Colonic mucosa (tissue), 4 donors: ENCODE results near the gene PABPN1. TPM values are rescaled to one million over a fixed set of nuclear protein-coding genes. Genes with fewer than 3 reads are reported as not detected.
A peak's percentile ranks its signal among the peaks of the same experiment; 100 is the strongest.
"Not testable (repeated sequence)": the region's sequence is repeated elsewhere in the genome, so short reads cannot be mapped to it uniquely, and the experiment has no call there.

ENCODE experiments used
- DNase-seq: peaks from one replicate; pipeline ENCODE4 v3.0.0-alpha.2; 2020
- H3K27ac ChIP-seq: fragments of 200-600 bp; one replicate; pipeline ENCODE4 v1.8.0; 2021
- H3K27me3 ChIP-seq: fragments of 200-600 bp; one replicate; pipeline ENCODE4 v1.8.0; 2021
- H3K36me3 ChIP-seq: fragments of 200-600 bp; one replicate; pipeline ENCODE4 v1.8.0; 2021
- H3K4me1 ChIP-seq: fragments of 200-600 bp; one replicate; pipeline ENCODE4 v1.8.0; 2021; ENCODE audit warnings: mild to moderate bottlenecking
- H3K4me3 ChIP-seq: fragments of 200-600 bp; one replicate; pipeline ENCODE4 v1.8.0; 2021
- H3K9ac ChIP-seq, 2 donors: one replicate each; pipeline ENCODE4 v1.7.0; 2013; ENCODE audit warnings: control low read depth in 2 of 2, low read depth in 2 of 2, low read length in 2 of 2
- H3K9me3 ChIP-seq: fragments of 200-600 bp; one replicate; pipeline ENCODE4 v1.8.0; 2021
- intact Hi-C: fragments of 100-400 bp; cut with DNase I; formaldehyde crosslinking; loops from one replicate; pipeline ENCODE4 v1.14.1; 2022
- total RNA-seq, 2 donors: library from RNA; stranded (reverse); fragmentation: NEBNext Ultra II Directional in 1 of 2; extraction: Animal tissue kit (Norgen Biotek cat#: 25700) in 1 of 2; gene quantifications; one replicate each; pipeline ENCODE4 v1.2.1, GENCODE V29; 2021
- TF ChIP-seq, protein P1 (sequence below): fragments of 200-600 bp; IDR thresholded peaks from one replicate; pipeline ENCODE4 v1.8.0; 2022; ENCODE audit warnings: antibody characterized with exemption, mild to moderate bottlenecking
- donor health status: healthy.
- donor health status: DM: no; HTN: no; CAD: no.
- donor health status: DM: no; HTN: no; CAD: no.

The PABPN1 gene
- total RNA-seq, 2 donors from 2014 or later: 122 to 197 TPM

DNA sequence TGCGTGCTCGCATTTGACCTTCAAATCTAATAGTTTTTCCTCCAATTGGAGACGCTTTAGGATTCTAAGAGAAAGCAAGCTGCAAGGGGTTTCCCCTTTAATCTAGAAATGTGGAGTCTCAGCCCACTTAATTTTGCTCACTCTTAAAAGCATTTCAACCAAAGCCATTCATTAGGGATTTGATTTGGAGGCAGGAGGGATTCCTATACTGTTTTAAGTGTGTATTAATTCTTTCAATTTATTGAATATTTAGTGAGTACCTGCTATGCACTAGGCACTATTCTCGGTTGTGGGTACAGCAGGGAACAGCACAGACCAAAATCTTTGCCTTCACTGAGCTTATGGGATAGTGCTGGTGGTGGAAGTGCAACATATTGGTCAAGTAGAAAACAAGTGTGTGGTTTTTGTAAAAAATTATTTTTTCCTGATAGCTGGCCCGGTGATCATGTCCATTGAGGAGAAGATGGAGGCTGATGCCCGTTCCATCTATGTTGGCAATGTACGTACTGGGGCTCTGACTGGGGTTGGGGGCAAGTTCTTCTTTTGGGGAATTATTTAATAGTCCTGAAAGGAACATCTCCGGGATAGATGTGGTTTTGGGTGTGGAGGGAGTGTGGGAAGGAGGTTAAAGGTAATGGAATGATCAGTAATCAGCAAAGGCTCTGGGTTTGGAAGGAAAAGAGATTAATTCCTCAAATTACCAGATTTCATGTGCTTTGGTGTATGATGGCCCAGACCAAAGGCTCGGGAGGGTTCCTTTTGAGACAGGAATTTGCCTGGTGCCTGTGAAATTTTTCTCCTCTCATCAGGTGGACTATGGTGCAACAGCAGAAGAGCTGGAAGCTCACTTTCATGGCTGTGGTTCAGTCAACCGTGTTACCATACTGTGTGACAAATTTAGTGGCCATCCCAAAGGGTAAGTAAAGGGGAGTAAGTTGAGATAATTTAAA, 1.6 kb downstream of the PABPN1 start:
- H3K36me3 ChIP-seq: peaks cover 10% of the 10 kb centered on the region
- peak overlapping the region; percentile 92 for H3K27ac ChIP-seq
- no peaks in the 10 kb centered on the region for H3K9me3 ChIP-seq
- intact Hi-C loops: loop anchor here (10.0 kb wide), 3 partner anchors 58 to 152 kb away; no protein-coding TSS in a partner anchor
- H3K4me3 ChIP-seq: peak overlapping the region; percentile 96
- H3K4me1 ChIP-seq: no peaks in the 10 kb centered on the region
- no peak for DNase-seq
- H3K9ac ChIP-seq: peak overlapping the region; percentile 87 to 91
- H3K27me3 ChIP-seq: no peaks in the 10 kb centered on the region
- TF ChIP-seq, protein P1, sequence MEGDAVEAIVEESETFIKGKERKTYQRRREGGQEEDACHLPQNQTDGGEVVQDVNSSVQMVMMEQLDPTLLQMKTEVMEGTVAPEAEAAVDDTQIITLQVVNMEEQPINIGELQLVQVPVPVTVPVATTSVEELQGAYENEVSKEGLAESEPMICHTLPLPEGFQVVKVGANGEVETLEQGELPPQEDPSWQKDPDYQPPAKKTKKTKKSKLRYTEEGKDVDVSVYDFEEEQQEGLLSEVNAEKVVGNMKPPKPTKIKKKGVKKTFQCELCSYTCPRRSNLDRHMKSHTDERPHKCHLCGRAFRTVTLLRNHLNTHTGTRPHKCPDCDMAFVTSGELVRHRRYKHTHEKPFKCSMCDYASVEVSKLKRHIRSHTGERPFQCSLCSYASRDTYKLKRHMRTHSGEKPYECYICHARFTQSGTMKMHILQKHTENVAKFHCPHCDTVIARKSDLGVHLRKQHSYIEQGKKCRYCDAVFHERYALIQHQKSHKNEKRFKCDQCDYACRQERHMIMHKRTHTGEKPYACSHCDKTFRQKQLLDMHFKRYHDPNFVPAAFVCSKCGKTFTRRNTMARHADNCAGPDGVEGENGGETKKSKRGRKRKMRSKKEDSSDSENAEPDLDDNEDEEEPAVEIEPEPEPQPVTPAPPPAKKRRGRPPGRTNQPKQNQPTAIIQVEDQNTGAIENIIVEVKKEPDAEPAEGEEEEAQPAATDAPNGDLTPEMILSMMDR: no peak

- no peak overlapping the region for H3K9ac ChIP-seq
- no peak for DNase-seq
Measured at GRCh38 chr14:23323838-23324454, 2.7 kb downstream of the PABPN1 start.

GRCh38 chr14:23324455-23324846, 3.2 kb downstream of the PABPN1 start:
- DNase-seq: no peak
- no peaks in the 10 kb centered on the region for H3K9me3 ChIP-seq
- TF ChIP-seq, protein P1: no peak
- intact Hi-C loops: loop anchor here (10.0 kb wide), 3 partner anchors 60 to 150 kb away; no protein-coding TSS in a partner anchor
- H3K4me1 ChIP-seq: no peaks in the 10 kb centered on the region
- H3K9ac ChIP-seq: no peak overlapping the region
- H3K4me3 ChIP-seq: no peak overlapping the region
- no peaks in the 10 kb centered on the region for H3K27me3 ChIP-seq
- peaks cover 10% of the 10 kb centered on the region for H3K36me3 ChIP-seq
- H3K27ac ChIP-seq: no peak overlapping the region

More at GRCh38 chr14:23323838-23324454, 2.7 kb downstream of the PABPN1 start:
- TF ChIP-seq, protein P1: no peak
- intact Hi-C loops: loop anchor here (10.0 kb wide), 3 partner anchors 59 to 151 kb away; no protein-coding TSS in a partner anchor
- Histone ChIP-seq H3K4me1 (no peaks in the 10 kb centered on the region), H3K27me3 (no peaks in the 10 kb centered on the region), H3K36me3 (peaks cover 10% of the 10 kb centered on the region), H3K27ac (no peak overlapping the region), H3K4me3 (no peak overlapping the region), H3K9me3 (no peaks in the 10 kb centered on the region)

GRCh38 chr14:23324993-23325392, 3.7 kb downstream of the PABPN1 start:
- TF ChIP-seq, protein P1: no peak
- intact Hi-C loops: loop anchor here (5.0 to 10.0 kb wide), 4 partner anchors 57 to 150 kb away; no protein-coding TSS in a partner anchor
- no peak overlapping the region for H3K9ac ChIP-seq
- DNase-seq: no peak
- H3K4me3 ChIP-seq: no peak overlapping the region
- no peaks in the 10 kb centered on the region for H3K27me3 ChIP-seq
- no peaks in the 10 kb centered on the region for H3K9me3 ChIP-seq
- H3K36me3 ChIP-seq: peaks cover 10% of the 10 kb centered on the region
- H3K4me1 ChIP-seq: no peaks in the 10 kb centered on the region
- H3K27ac ChIP-seq: no peak overlapping the region

GRCh38 chr14:23325746-23326145, 4.5 kb downstream of the PABPN1 start:
- peaks cover 10% of the 10 kb centered on the region for H3K36me3 ChIP-seq
- not testable (repeated sequence) for H3K27me3 ChIP-seq, H3K9ac ChIP-seq, H3K4me1 ChIP-seq, H3K9me3 ChIP-seq, DNase-seq, H3K4me3 ChIP-seq, H3K27ac ChIP-seq
- intact Hi-C loops: loop anchor here (5.0 to 10.0 kb wide), 4 partner anchors 57 to 149 kb away; no protein-coding TSS in a partner anchor
